H1 (cell line): ENCODE measurements around the gene TYSND1. TPM values are rescaled to one million over a fixed set of nuclear protein-coding genes. Genes with fewer than 3 reads are reported as not detected.
A peak's percentile ranks its signal among the peaks of the same experiment; 100 is the strongest.

ENCODE experiments used
- ATF3 ChIP-seq: IDR thresholded peaks from 2 replicates; pipeline ENCODE4 v1.6.1; 2011; ENCODE audit warnings: low read depth, mild to moderate bottlenecking, low read length; ENCODE audit not compliant: insufficient read depth
- BRCA1 ChIP-seq: IDR thresholded peaks from 2 replicates; pipeline ENCODE4 v1.6.1; 2012; ENCODE audit warnings: low read depth, low read length, improper control_type of control experiment
- CTCF ChIP-seq, 3 experiments: IDR thresholded peaks; 1 replicate in 2 of 3; 2 replicates in 1 of 3; pipeline versions ENCODE4 v1.5.1 to v1.6.1; 2011; ENCODE audit warnings: low read length in 3 of 3, mild to moderate bottlenecking in 3 of 3, inconsistent platforms in 2 of 3, low read depth in 1 of 3, moderate library complexity in 1 of 3; ENCODE audit not compliant: insufficient read depth in 1 of 3; ENCODE audit errors: control extremely low read depth in 1 of 3
- GABPA ChIP-seq: IDR thresholded peaks from 2 replicates; pipeline ENCODE4 v1.6.1; 2011; ENCODE audit warnings: mild to moderate bottlenecking, low read length, moderate library complexity, borderline replicate concordance; ENCODE audit not compliant: insufficient read depth
- POLR2A ChIP-seq, 2 experiments: IDR thresholded peaks; 1 replicate in 1 of 2; 2 replicates in 1 of 2; pipeline ENCODE4 v1.6.1; 2011; ENCODE audit warnings: low read depth in 2 of 2, low read length in 2 of 2, mild to moderate bottlenecking in 2 of 2; ENCODE audit errors: control extremely low read depth in 1 of 2
- YY1 ChIP-seq: IDR thresholded peaks from 2 replicates; pipeline ENCODE4 v1.6.1; 2011; ENCODE audit warnings: low read depth, mild to moderate bottlenecking, low read length
- polyA plus RNA-seq, 7 experiments: library from polyadenylated mRNA; depleted of rRNA in 3 of 7; stranded (reverse) in 5 of 7; unstranded in 2 of 7; fragments of >200 nt in 5 of 7; fragments of 200-250 nt in 2 of 7; gene quantifications; 1 replicate in 5 of 7; 2 replicates in 1 of 7; 4 replicates in 1 of 7; pipeline versions ENCODE4 v1.2.1 to v1.2.3, GENCODE V29; 2011 to 2013; ENCODE audit warnings: missing spikeins in 2 of 7, mixed read lengths in 2 of 7
- total RNA-seq: library from RNA; stranded (reverse); fragmentation: NEBNext Ultra II Directional; extraction: Animal tissue kit (Norgen Biotek cat#: 25700); gene quantifications from 2 replicates; pipeline ENCODE4 v1.2.1, GENCODE V29; 2021

The TYSND1 gene
- total and polyA plus RNA-seq, 2 of the 8 experiments (the other 6 are each of a cell fraction or from before 2014, with no cell fraction given) = 11.9 to 15.0 TPM

- TF ChIP-seq CTCF (IDR thresholded peaks at IDR 0.05; ENCODE audit: control extremely low read depth in 1 of 3, insufficient read depth in 1 of 3, low read depth in 1 of 3, low read length in 3 of 3) = peak; percentile 87 to 99 (median 97)
- peak; percentile 64; the same call in 1 of the 2 replicates for TF ChIP-seq GABPA
- TF ChIP-seq POLR2A (IDR thresholded peaks at IDR 0.05; ENCODE audit: control extremely low read depth in 1 of 2, low read depth in 2 of 2, low read length in 2 of 2) = no peak
- peak; percentile 46; the same call in 1 of the 2 replicates for TF ChIP-seq ATF3
- 0 out of 2 replicates have a peak, but pooled peaks have one; percentile 49 for TF ChIP-seq YY1
- TF ChIP-seq BRCA1 = no peak
Measured at GRCh38 chr10:70106958-70107791, 39.3 kb downstream of the TYSND1 start (continued).
